ENCODE measurements around the gene CCDC12. TPM values are rescaled to one million over a fixed set of nuclear protein-coding genes. Genes with fewer than 3 reads are reported as not detected.

CCDC12 gene
- total RNA-seq, 4 donors from 2014 or later: 55.5 to 87.5 (median 67.5) TPM

DNA sequence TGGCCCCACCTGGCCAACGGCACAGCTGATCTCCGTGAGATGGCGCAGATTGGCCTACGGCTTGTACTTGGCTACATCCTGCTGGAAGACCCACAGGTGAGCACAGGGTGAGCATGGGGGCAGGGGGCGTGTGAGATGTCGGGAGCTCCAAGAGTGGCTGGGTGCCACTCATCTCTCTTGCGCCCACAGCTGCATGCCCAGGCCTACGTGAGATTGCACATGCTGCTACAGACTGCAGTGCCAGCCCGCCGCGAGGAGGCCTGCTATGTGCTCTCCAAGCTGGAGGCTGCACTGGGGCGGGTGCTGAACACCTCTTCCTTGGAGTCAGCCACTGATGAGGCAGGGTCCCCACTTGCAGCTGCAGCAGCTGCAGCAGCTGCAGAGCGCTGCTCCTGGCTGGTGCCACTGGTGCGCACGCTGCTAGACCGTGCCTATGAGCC is 25.2 kb upstream of the CCDC12 start:
- Histone ChIP-seq H3K36me3 (peaks cover 52 to 100% (median 64%) of the 10 kb centered on the region in 3 donors), H3K4me1 (peaks cover 0 to 38% (median 16%) of the 10 kb centered on the region in 3 donors), H3K27ac (no peak overlapping the region), H3K9me3 (no peaks in the 10 kb centered on the region), H3K4me3 (no peak overlapping the region), H3K27me3 (no peaks in the 10 kb centered on the region)
- TF ChIP-seq POLR2A (IDR thresholded peaks at IDR 0.05): no peak
- TF ChIP-seq, protein P1, sequence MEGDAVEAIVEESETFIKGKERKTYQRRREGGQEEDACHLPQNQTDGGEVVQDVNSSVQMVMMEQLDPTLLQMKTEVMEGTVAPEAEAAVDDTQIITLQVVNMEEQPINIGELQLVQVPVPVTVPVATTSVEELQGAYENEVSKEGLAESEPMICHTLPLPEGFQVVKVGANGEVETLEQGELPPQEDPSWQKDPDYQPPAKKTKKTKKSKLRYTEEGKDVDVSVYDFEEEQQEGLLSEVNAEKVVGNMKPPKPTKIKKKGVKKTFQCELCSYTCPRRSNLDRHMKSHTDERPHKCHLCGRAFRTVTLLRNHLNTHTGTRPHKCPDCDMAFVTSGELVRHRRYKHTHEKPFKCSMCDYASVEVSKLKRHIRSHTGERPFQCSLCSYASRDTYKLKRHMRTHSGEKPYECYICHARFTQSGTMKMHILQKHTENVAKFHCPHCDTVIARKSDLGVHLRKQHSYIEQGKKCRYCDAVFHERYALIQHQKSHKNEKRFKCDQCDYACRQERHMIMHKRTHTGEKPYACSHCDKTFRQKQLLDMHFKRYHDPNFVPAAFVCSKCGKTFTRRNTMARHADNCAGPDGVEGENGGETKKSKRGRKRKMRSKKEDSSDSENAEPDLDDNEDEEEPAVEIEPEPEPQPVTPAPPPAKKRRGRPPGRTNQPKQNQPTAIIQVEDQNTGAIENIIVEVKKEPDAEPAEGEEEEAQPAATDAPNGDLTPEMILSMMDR (IDR thresholded peaks at IDR 0.05): no peak
- WGBS, 2 donors: 85 to 88% methylated on average over 9 of the region's 16 CpGs
- DNase-seq: no peak
- intact Hi-C loops (cut with DNase I): no loop called here

GRCh38 chr3:47000922-47001730 is 24.6 kb upstream of the CCDC12 start:
- H3K9me3 ChIP-seq: no peaks in the 10 kb centered on the region
- H3K4me1 ChIP-seq: peaks cover 0 to 45% (median 16%) of the 10 kb centered on the region in 3 donors
- H3K27ac ChIP-seq: no peak overlapping the region
- no peak for TF ChIP-seq POLR2A (IDR thresholded peaks at IDR 0.05)
- TF ChIP-seq, protein P1 (IDR thresholded peaks at IDR 0.05): no peak
- no peak for DNase-seq
- WGBS, 2 donors: 77 to 88% methylated on average over 6 to 11 of the region's 25 CpGs
- intact Hi-C loops (cut with DNase I): no loop called here
- H3K4me3 ChIP-seq: no peak overlapping the region
- peaks cover 47 to 100% (median 62%) of the 10 kb centered on the region in 3 donors for H3K36me3 ChIP-seq
- no peaks in the 10 kb centered on the region for H3K27me3 ChIP-seq

GRCh38 chr3:47000198-47000815 is 23.8 kb upstream of the CCDC12 start:
- Histone ChIP-seq H3K27ac (no peak overlapping the region), H3K36me3 (peaks cover 45 to 100% (median 63%) of the 10 kb centered on the region in 3 donors), H3K4me1 (peaks cover 0 to 47% (median 16%) of the 10 kb centered on the region in 3 donors), H3K9me3 (no peaks in the 10 kb centered on the region), H3K4me3 (no peak overlapping the region), H3K27me3 (no peaks in the 10 kb centered on the region)
- no peak for DNase-seq
- intact Hi-C loops (cut with DNase I): no loop called here
- WGBS, 2 donors: 87% methylated on average over 5 of the region's 10 CpGs; no CpG with 5 or more reads in 1 of the 2 donors
- TF ChIP-seq POLR2A (IDR thresholded peaks at IDR 0.05): no peak
- TF ChIP-seq, protein P1 (IDR thresholded peaks at IDR 0.05): no peak

GRCh38 chr3:46999516-47000197 is 23.1 kb upstream of the CCDC12 start:
- H3K36me3 ChIP-seq: peaks cover 46 to 100% (median 65%) of the 10 kb centered on the region in 3 donors
- WGBS, 2 donors: 87 to 89% methylated on average over 12 to 13 of the region's 14 CpGs
- peaks cover 0 to 47% (median 16%) of the 10 kb centered on the region in 3 donors for H3K4me1 ChIP-seq
- H3K27ac ChIP-seq: no peak overlapping the region
- intact Hi-C loops (cut with DNase I): loop anchor here (5.0 kb wide), 1 partner anchor 77 kb away; no protein-coding TSS in a partner anchor
- H3K4me3 ChIP-seq: no peak overlapping the region
- H3K27me3 ChIP-seq: no peaks in the 10 kb centered on the region
- DNase-seq: no peak
- TF ChIP-seq, protein P1 (IDR thresholded peaks at IDR 0.05): no peak
- TF ChIP-seq POLR2A (IDR thresholded peaks at IDR 0.05): no peak
- no peaks in the 10 kb centered on the region for H3K9me3 ChIP-seq
